Gastroesophageal sphincter (tissue), 3 donors: ENCODE measurements around the gene GATAD2A.

Experiments used
- CTCF ChIP-seq, 4 experiments: fragments of 200-600 bp in 2 of 4; fragments of 450-650 bp in 2 of 4; sonication (generic) in 1 of 4; IDR thresholded peaks; one replicate each; pipeline ENCODE4 v1.5.1; 2017 to 2019; ENCODE audit warnings: antibody characterized with exemption in 4 of 4, mild to moderate bottlenecking in 2 of 4, moderate library complexity in 2 of 4
- EP300 ChIP-seq: sonication (generic); formaldehyde crosslinking; IDR thresholded peaks from one replicate; pipeline ENCODE4 v1.6.1; 2017; ENCODE audit warnings: antibody characterized with exemption, mild to moderate bottlenecking
- POLR2A ChIP-seq, 2 donors: fragments of 450-650 bp; IDR thresholded peaks; one replicate each; pipeline ENCODE4 v1.6.1; 2017; ENCODE audit warnings: antibody characterized with exemption in 2 of 2, mild to moderate bottlenecking in 2 of 2, moderate library complexity in 1 of 2

GRCh38 chr19:19558055-19558454 lies 152.6 kb downstream of the GATAD2A start:
- TF ChIP-seq CTCF (IDR thresholded peaks at IDR 0.05) (no peak), POLR2A (IDR thresholded peaks at IDR 0.05) (no peak), EP300 (no peak)
